Pancreas (tissue), 10 donors: ENCODE results near the gene ADCY1. TPM values are rescaled to one million over a fixed set of nuclear protein-coding genes. Genes with fewer than 3 reads are reported as not detected.

Source experiments
- ATAC-seq, 4 donors: fragments of 200-7000 bp; cut with Tn5 transposase; one replicate each; pipeline versions ENCODE4 v1.8.0 to v1.9.1; 2020; ENCODE audit warnings: mild to moderate bottlenecking in 4 of 4, moderate library complexity in 4 of 4
- DNase-seq, 6 donors: peaks; one replicate each; pipeline ENCODE4 v3.0.0-alpha.2; 2020
- FAIRE-seq: peaks from 2 replicates; lab custom pipeline; 2012; peaks lifted over from hg19 to GRCh38; lab: Jason Lieb, UNC
- H3K27ac ChIP-seq, 4 donors: fragments of 200-600 bp; sonication (generic); 1 replicate in 3 of 4; 2 replicates in 1 of 4; pipeline versions ENCODE4 v1.5.0 to v1.8.0; 2020
- H3K27me3 ChIP-seq, 4 donors: fragments of 200-600 bp; one replicate each; pipeline ENCODE4 v1.8.0; 2021
- H3K36me3 ChIP-seq, 3 donors: fragments of 200-600 bp; sonication (generic) in 1 of 3; one replicate each; pipeline versions ENCODE4 v1.5.0 to v1.8.0; 2020 to 2021
- H3K4me1 ChIP-seq, 3 donors: fragments of 200-600 bp; one replicate each; pipeline ENCODE4 v1.8.0; 2021
- H3K4me3 ChIP-seq, 4 donors: fragments of 200-600 bp; sonication (generic) in 2 of 4; one replicate each; pipeline versions ENCODE4 v1.5.0 to v1.8.0; 2020 to 2021
- H3K9me3 ChIP-seq, 4 donors: fragments of 200-600 bp; one replicate each; pipeline ENCODE4 v1.8.0; 2021
- WGBS, 2 donors: extraction: QIAGEN DNeasy Blood & Tissue Kit; methylation state at CpG; one replicate each; pipeline ENCODE4 v1.1.7; 2013; 5-methylcytosine and 5-hydroxymethylcytosine counted together
- intact Hi-C, 3 donors: fragments of 100-400 bp; cut with DNase I; formaldehyde crosslinking; loops; one replicate each; pipeline versions ENCODE4 v1.11.1 to v1.14.2; 2022
- polyA plus RNA-seq, 2 donors: library from polyadenylated mRNA; stranded (reverse); fragments of 200-250 nt; gene quantifications; one replicate each; pipeline ENCODE4 v1.2.3, GENCODE V29; 2013
- total RNA-seq, 6 donors: library from RNA; stranded (reverse); fragmentation: NEBNext Ultra II Directional in 4 of 6; extraction: Animal tissue kit (Norgen Biotek cat#: 25700) in 4 of 6; gene quantifications; one replicate each; pipeline versions ENCODE4 v1.2.1 to v1.2.4, GENCODE V29; 2021 to 2023
- TF ChIP-seq, protein P1 (sequence below), 4 donors: fragments of 200-600 bp; sonication (generic) in 3 of 4; IDR thresholded peaks; one replicate each; pipeline versions ENCODE4 v1.5.0 to v1.8.0; 2021; ENCODE audit warnings: antibody characterized with exemption in 4 of 4
- donor health status: healthy with polysubstance abuse.
- donor health status: DM: no; HTN: no; CAD: no; lungs with moderate emphysema.
- donor health status: DM: no; HTN: no; CAD: no.
- donor health status: control.
- donor health status: control.
- donor health status: Bipolar disorder and iron deficiency.
- donor health status: DM: yes; HTN: yes; CAD: no.
- donor health status: DM: no; HTN: no; CAD: no.
- donor health status: DM: no; HTN: no; CAD: no.
- donor health status: DM: yes; HTN: yes; CAD: no.

Gene ADCY1
- total and polyA plus RNA-seq, 8 donors = 1.0 to 5.8 (median 4.2) TPM

- ATAC-seq (no peak), DNase-seq (no peak), FAIRE-seq (no peak)
- Histone ChIP-seq H3K4me1 (no peaks in the 10 kb centered on the region), H3K9me3 (no peaks in the 10 kb centered on the region), H3K4me3 (no peak overlapping the region), H3K27me3 (no peaks in the 10 kb centered on the region), H3K36me3 (no peaks in the 10 kb centered on the region), H3K27ac (no peak overlapping the region)
- TF ChIP-seq, protein P1, sequence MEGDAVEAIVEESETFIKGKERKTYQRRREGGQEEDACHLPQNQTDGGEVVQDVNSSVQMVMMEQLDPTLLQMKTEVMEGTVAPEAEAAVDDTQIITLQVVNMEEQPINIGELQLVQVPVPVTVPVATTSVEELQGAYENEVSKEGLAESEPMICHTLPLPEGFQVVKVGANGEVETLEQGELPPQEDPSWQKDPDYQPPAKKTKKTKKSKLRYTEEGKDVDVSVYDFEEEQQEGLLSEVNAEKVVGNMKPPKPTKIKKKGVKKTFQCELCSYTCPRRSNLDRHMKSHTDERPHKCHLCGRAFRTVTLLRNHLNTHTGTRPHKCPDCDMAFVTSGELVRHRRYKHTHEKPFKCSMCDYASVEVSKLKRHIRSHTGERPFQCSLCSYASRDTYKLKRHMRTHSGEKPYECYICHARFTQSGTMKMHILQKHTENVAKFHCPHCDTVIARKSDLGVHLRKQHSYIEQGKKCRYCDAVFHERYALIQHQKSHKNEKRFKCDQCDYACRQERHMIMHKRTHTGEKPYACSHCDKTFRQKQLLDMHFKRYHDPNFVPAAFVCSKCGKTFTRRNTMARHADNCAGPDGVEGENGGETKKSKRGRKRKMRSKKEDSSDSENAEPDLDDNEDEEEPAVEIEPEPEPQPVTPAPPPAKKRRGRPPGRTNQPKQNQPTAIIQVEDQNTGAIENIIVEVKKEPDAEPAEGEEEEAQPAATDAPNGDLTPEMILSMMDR (IDR thresholded peaks at IDR 0.05) = no peak
- intact Hi-C loops = no loop called here
- WGBS, 2 donors = 78 to 85% methylated on average over 9 of the region's 9 CpGs
Observed at GRCh38 chr7:45570797-45571196, 3.4 kb upstream of the ADCY1 start.

- Histone ChIP-seq H3K4me1 (no peaks in the 10 kb centered on the region), H3K27ac (no peak overlapping the region), H3K27me3 (no peaks in the 10 kb centered on the region), H3K9me3 (no peaks in the 10 kb centered on the region), H3K36me3 (no peaks in the 10 kb centered on the region), H3K4me3 (no peak overlapping the region)
- DNase-seq (no peak), ATAC-seq (no peak), FAIRE-seq (no peak)
- TF ChIP-seq, protein P1 (IDR thresholded peaks at IDR 0.05) = no peak
- intact Hi-C loops = no loop called here
- 66 to 71% methylated on average over 11 of the region's 11 CpGs for WGBS, 2 donors
Observed at GRCh38 chr7:45573204-45573603, 964 bp upstream of the ADCY1 start.

- DNase-seq = no peak
- FAIRE-seq = no peak
- intact Hi-C loops = no loop called here
- Histone ChIP-seq H3K4me1 (no peaks in the 10 kb centered on the region), H3K4me3 (peak overlapping the region in 3 of 4 donors; percentile 34 to 68 (median 59)), H3K36me3 (no peaks in the 10 kb centered on the region), H3K9me3 (no peaks in the 10 kb centered on the region), H3K27me3 (no peaks in the 10 kb centered on the region), H3K27ac (no peak overlapping the region)
- TF ChIP-seq, protein P1 (IDR thresholded peaks at IDR 0.05) = no peak
- ATAC-seq = no peak
- WGBS, 2 donors = 0 to 1% methylated on average over 5 to 60 of the region's 60 CpGs
Observed at GRCh38 chr7:45574416-45574668, 174 bp downstream of the ADCY1 start.

- FAIRE-seq (no peak), ATAC-seq (peak; percentile 73 to 84 (median 78)), DNase-seq (peak; percentile 27 to 80 (median 46))
- intact Hi-C loops = no loop called here
- H3K4me3 ChIP-seq = peak overlapping the region; percentile 34 to 68 (median 48)
- H3K36me3 ChIP-seq = no peaks in the 10 kb centered on the region
- H3K27me3 ChIP-seq = no peaks in the 10 kb centered on the region
- no peak overlapping the region for H3K27ac ChIP-seq
- 1% methylated on average over 57 to 72 of the region's 72 CpGs for WGBS, 2 donors
- TF ChIP-seq, protein P1 (IDR thresholded peaks at IDR 0.05) = no peak
- H3K4me1 ChIP-seq = no peaks in the 10 kb centered on the region
- no peaks in the 10 kb centered on the region for H3K9me3 ChIP-seq
Observed at GRCh38 chr7:45574669-45575500, 717 bp downstream of the ADCY1 start.
